ENCODE measurements around the gene SLC25A2. TPM values are rescaled to one million over a fixed set of nuclear protein-coding genes. Genes with fewer than 3 reads are reported as not detected.

Gene SLC25A2
- polyA plus RNA-seq, 1 experiment: not detected

DNA sequence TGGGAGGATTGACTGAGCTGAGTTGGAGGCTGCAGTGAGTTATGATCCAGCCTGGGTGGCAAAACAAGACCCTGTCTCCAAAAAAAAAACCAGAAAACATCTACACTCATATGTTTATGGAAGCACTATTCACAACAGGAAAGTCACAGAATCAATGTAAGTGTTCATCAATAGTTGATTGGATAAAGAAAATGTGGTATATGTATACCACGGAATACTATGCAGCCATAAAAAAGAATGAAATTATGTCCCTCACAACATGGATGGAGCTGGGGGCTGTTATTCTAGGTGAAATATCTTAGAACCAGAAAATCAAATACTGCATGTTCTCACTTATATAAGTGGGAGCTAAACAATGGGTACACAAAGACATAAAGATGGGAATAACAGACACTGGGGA is 2.8 kb upstream of the SLC25A2 start:
- Histone ChIP-seq H3K36me3 (ENCODE audit: control insufficient read depth, insufficient read depth, low read length) (no peaks in the 10 kb centered on the region), H3K27me3 (ENCODE audit: control insufficient read depth, insufficient read depth, low read length) (no peaks in the 10 kb centered on the region), H3K4me3 (ENCODE audit: low read depth, low read length) (no peak overlapping the region)
- POLR2A ChIA-PET: no interaction called here
- TF ChIP-seq, protein P1, sequence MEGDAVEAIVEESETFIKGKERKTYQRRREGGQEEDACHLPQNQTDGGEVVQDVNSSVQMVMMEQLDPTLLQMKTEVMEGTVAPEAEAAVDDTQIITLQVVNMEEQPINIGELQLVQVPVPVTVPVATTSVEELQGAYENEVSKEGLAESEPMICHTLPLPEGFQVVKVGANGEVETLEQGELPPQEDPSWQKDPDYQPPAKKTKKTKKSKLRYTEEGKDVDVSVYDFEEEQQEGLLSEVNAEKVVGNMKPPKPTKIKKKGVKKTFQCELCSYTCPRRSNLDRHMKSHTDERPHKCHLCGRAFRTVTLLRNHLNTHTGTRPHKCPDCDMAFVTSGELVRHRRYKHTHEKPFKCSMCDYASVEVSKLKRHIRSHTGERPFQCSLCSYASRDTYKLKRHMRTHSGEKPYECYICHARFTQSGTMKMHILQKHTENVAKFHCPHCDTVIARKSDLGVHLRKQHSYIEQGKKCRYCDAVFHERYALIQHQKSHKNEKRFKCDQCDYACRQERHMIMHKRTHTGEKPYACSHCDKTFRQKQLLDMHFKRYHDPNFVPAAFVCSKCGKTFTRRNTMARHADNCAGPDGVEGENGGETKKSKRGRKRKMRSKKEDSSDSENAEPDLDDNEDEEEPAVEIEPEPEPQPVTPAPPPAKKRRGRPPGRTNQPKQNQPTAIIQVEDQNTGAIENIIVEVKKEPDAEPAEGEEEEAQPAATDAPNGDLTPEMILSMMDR (IDR thresholded peaks at IDR 0.05; ENCODE audit: insufficient read depth, low read depth, low read length): no peak
- CTCF ChIA-PET: no interaction called here
- no peak for DNase-seq (ENCODE audit: low read depth)

DNA sequence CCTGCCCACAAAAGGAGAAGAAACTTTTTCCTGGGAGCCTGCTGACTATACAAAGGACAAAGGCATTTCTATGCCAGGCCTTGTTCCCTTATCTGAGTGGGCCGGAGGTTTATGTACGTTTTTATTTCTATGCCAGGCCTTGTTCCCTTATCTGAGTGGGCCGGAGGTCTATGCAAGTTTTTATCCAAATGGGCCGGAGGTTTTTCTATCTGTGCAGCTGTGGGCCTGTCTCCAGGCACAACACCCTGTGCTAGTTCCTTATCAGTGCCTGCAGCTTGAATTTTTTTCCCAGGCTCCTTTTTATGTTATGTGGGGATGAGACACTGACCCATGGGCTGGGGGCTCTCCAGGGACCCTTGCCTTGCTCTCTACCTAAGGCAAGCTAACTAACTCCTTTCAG is 5.5 kb downstream of the SLC25A2 start:
- CTCF ChIA-PET: no interaction called here
- Histone ChIP-seq H3K4me3 (ENCODE audit: low read depth, low read length) (no peak overlapping the region), H3K27me3 (ENCODE audit: control insufficient read depth, insufficient read depth, low read length) (no peaks in the 10 kb centered on the region), H3K36me3 (ENCODE audit: control insufficient read depth, insufficient read depth, low read length) (no peaks in the 10 kb centered on the region)
- DNase-seq (ENCODE audit: low read depth): no peak
- TF ChIP-seq, protein P1 (IDR thresholded peaks at IDR 0.05; ENCODE audit: insufficient read depth, low read depth, low read length): no peak
- POLR2A ChIA-PET: no interaction called here

DNA sequence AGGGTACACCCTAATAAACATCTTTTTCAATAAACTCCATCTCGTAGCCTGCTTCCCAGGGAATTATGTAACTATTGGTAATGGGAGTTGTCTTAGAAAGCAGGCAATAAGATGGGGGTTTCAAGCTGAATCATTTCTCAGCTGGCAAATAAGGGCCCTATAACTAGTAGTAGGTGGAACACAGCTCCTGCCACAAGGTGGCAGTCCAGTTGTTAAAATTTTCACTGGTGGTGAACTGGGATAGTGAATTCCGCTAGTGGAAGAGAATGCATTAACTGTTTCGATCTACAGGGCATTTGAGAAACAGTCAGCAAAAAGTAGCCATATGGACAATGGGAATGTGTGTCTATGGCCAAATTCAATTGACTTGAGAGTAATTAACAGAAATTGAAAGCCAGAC is 30.9 kb downstream of the SLC25A2 start:
- CTCF ChIA-PET: interaction anchor here (0.9 kb wide), 1 partner anchor 294 kb away, joined by 3 read pairs; no protein-coding TSS in a partner anchor
- POLR2A ChIA-PET: no interaction called here

DNA sequence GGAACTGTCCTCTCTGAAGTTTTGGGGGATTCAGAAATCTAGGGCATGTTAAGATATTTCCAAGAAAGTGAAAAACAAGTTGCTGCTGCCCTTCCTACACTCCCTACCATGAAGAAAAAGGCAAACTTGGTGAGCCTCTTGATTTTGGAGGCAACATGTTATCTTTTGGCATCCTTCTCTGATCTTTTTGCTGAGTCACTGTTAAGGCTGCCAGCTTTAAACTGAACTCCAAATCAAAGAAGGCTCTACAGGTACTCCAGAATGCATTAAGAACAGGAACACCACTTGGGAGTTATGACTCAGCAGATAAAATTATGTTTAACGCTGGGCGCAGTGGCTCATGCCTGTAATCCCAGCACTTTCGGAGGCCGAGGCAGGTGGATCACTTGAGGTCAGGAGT is 34.7 kb downstream of the SLC25A2 start:
- CTCF ChIA-PET: no interaction called here

More for the DNA sequence above, 30.9 kb downstream of the SLC25A2 start:
- TF ChIP-seq, protein P1 (IDR thresholded peaks at IDR 0.05; ENCODE audit: insufficient read depth, low read depth, low read length): no peak
- DNase-seq (ENCODE audit: low read depth): no peak
- Histone ChIP-seq H3K36me3 (ENCODE audit: control insufficient read depth, insufficient read depth, low read length) (no peaks in the 10 kb centered on the region), H3K27me3 (ENCODE audit: control insufficient read depth, insufficient read depth, low read length) (no peaks in the 10 kb centered on the region), H3K4me3 (ENCODE audit: low read depth, low read length) (no peak overlapping the region)

DNA sequence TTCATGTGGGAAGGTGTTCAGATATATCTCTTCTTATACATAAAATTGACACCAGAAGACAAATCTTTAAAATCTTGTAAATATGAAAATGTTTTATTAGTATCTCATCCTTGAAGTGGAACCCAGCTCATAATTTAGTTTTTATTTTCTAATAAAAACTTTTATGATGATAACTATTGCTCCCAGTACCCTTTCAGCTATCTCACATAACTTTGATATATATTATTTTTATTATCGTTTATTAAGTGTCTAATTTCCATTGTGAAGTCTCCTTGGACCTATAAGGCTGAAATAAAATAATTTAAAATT is 42.7 kb downstream of the SLC25A2 start:
- no peaks in the 10 kb centered on the region for H3K36me3 ChIP-seq (ENCODE audit: control insufficient read depth, insufficient read depth, low read length)
- DNase-seq (ENCODE audit: low read depth): no peak
- POLR2A ChIA-PET: no interaction called here
- TF ChIP-seq, protein P1 (IDR thresholded peaks at IDR 0.05; ENCODE audit: insufficient read depth, low read depth, low read length): no peak
- CTCF ChIA-PET: no interaction called here
- H3K27me3 ChIP-seq (ENCODE audit: control insufficient read depth, insufficient read depth, low read length): no peaks in the 10 kb centered on the region
- no peak overlapping the region for H3K4me3 ChIP-seq (ENCODE audit: low read depth, low read length)

More for the DNA sequence above, 34.7 kb downstream of the SLC25A2 start:
- TF ChIP-seq, protein P1 (IDR thresholded peaks at IDR 0.05; ENCODE audit: insufficient read depth, low read depth, low read length): no peak
- no peak for DNase-seq (ENCODE audit: low read depth)
- POLR2A ChIA-PET: no interaction called here
- no peaks in the 10 kb centered on the region for H3K36me3 ChIP-seq (ENCODE audit: control insufficient read depth, insufficient read depth, low read length)
- no peak overlapping the region for H3K4me3 ChIP-seq (ENCODE audit: low read depth, low read length)
- H3K27me3 ChIP-seq (ENCODE audit: control insufficient read depth, insufficient read depth, low read length): no peaks in the 10 kb centered on the region
